Activated CD8-positive, alpha-beta memory T cell treated with anti-CD3 and anti-CD28 coated beads for 36 hours (primary cell): ENCODE measurements around the gene PIM1. TPM values are rescaled to one million over a fixed set of nuclear protein-coding genes. Genes with fewer than 3 reads are reported as not detected.

ENCODE experiments used
- total RNA-seq, 2 experiments: library from RNA; stranded (reverse); gene quantifications; one replicate each; pipeline ENCODE4 v1.2.3, GENCODE V29; 2021

Gene PIM1
- total RNA-seq, 2 experiments from 2014 or later: 135 to 139 TPM

Other genes with a start within 250 kb of the PIM1 start
- under 1 TPM in 1 of 2 experiments, not detected in 1; 0.23 TPM for gene PI16, start 215.4 kb upstream of the PIM1 start, total RNA-seq
- gene MTCH1, start 184.0 kb upstream of the PIM1 start, total RNA-seq: 100 to 1,000 TPM; 114 to 117 TPM
- gene FGD2, start 164.5 kb upstream of the PIM1 start, total RNA-seq: 1 to 10 TPM; 1.2 to 1.3 TPM
- gene TBC1D22B, start 87.6 kb downstream of the PIM1 start, total RNA-seq: 10 to 100 TPM; 13.1 to 13.3 TPM
- 1 to 10 TPM; 5.1 to 5.7 TPM for gene TMEM217, start 88.0 kb downstream of the PIM1 start, total RNA-seq
- gene RNF8, start 183.8 kb downstream of the PIM1 start, total RNA-seq: 10 to 100 TPM; 34.5 to 34.7 TPM